A549 (cell line): Measurements from ENCODE around the gene SLIT1. TPM values are rescaled to one million over a fixed set of nuclear protein-coding genes. Genes with fewer than 3 reads are reported as not detected.

Experiments
- ATAC-seq, 2 experiments: fragments of 200-7000 bp in 1 of 2; fragments of >200 bp in 1 of 2; cut with Nextera tagmentation in 1 of 2; cut with Tn5 transposase in 1 of 2; 3 replicates each; pipeline versions ENCODE4 v1.8.0 to v1.9.1; 2018 to 2020; ENCODE audit warnings: mild to moderate bottlenecking in 1 of 2, moderate library complexity in 1 of 2
- CTCF ChIA-PET: fragments of 300-600 bp; sonication (Branson Sonifier 250); formaldehyde crosslinking; extraction: SDS; loops from one replicate; lab custom pipeline; 2021; ENCODE audit warnings: antibody characterized with exemption, inconsistent platforms; lab: Yijun Ruan, JAX
- POLR2A ChIA-PET: fragments of 350-600 bp; formaldehyde crosslinking; extraction: SDS; loops from one replicate; lab custom pipeline; 2021; ENCODE audit warnings: antibody characterized with exemption, inconsistent platforms; lab: Yijun Ruan, JAX
- DNase-seq, 2 experiments: peaks; one replicate each; pipeline versions ENCODE4 v3.0.0 to v3.0.0-alpha.2; 2011 to 2016; ENCODE audit warnings: low read depth in 1 of 2, low spot score in 1 of 2
- FAIRE-seq: peaks from 2 replicates; lab custom pipeline; 2011; peaks lifted over from hg19 to GRCh38; lab: Jason Lieb, UNC
- H3K27ac ChIP-seq, 2 experiments: fragments of >200 bp; sonication (Bioruptor Twin); formaldehyde crosslinking; 3 replicates each; pipeline ENCODE4 v1.5.1; 2016 to 2017
- H3K4me1 ChIP-seq: fragments of >200 bp; sonication (Bioruptor Twin); formaldehyde crosslinking; 3 replicates; pipeline ENCODE4 v1.6.1; 2016
- H3K4me2 ChIP-seq: fragments of >200 bp; sonication (Bioruptor Twin); formaldehyde crosslinking; 3 replicates; pipeline ENCODE4 v1.6.1; 2016
- H3K4me3 ChIP-seq: fragments of >200 bp; sonication (Bioruptor Twin); formaldehyde crosslinking; 3 replicates; pipeline ENCODE4 v1.5.1; 2016
- H3K9me3 ChIP-seq: fragments of >200 bp; sonication (Bioruptor Twin); formaldehyde crosslinking; 3 replicates; pipeline ENCODE4 v1.6.1; 2016
- CBX2 ChIP-seq: fragments of 200-600 bp; sonication (generic); IDR thresholded peaks from 2 replicates; pipeline ENCODE4 v1.6.1; 2016; ENCODE audit warnings: low read depth, mild to moderate bottlenecking, borderline replicate concordance
- EHMT2 ChIP-seq: fragments of 200-600 bp; sonication (generic); IDR thresholded peaks from 2 replicates; pipeline ENCODE4 v1.6.1; 2016; ENCODE audit warnings: antibody characterized with exemption, low read depth, mild to moderate bottlenecking, moderate library complexity
- FOSL2 ChIP-seq, 2 experiments: fragments of 450-650 bp in 1 of 2; fragments of >200 bp in 1 of 2; sonication (Bioruptor Twin) in 1 of 2; formaldehyde crosslinking; IDR thresholded peaks; 2 replicates each; pipeline versions ENCODE4 v1.5.0 to v1.6.1; 2016 to 2020; ENCODE audit warnings: mild to moderate bottlenecking in 1 of 2, moderate library complexity in 1 of 2
- FOXS1 ChIP-seq: fragments of 250-450 bp; sonication (Bioruptor Pico); IDR thresholded peaks from 2 replicates; pipeline ENCODE4 v1.5.0; 2020; ENCODE audit warnings: mild to moderate bottlenecking, moderate library complexity
- HOXA7 ChIP-seq: fragments of 250-450 bp; sonication (Bioruptor Pico); IDR thresholded peaks from 2 replicates; pipeline ENCODE4 v1.5.0; 2020; ENCODE audit warnings: mild to moderate bottlenecking, moderate library complexity
- JUN ChIP-seq, 2 experiments: fragments of >200 bp; sonication (Bioruptor Twin); formaldehyde crosslinking; IDR thresholded peaks; 2 replicates in 1 of 2; 3 replicates in 1 of 2; pipeline ENCODE4 v1.6.1; 2016 to 2017
- KDM5A ChIP-seq: fragments of 200-600 bp; sonication (generic); IDR thresholded peaks from 2 replicates; pipeline ENCODE4 v1.6.1; 2016; ENCODE audit warnings: antibody characterized with exemption, mild to moderate bottlenecking
- MAFK ChIP-seq: fragments of 450-650 bp; IDR thresholded peaks from 2 replicates; pipeline ENCODE4 v1.6.1; 2014; ENCODE audit not compliant: partially characterized antibody
- MYC ChIP-seq: IDR thresholded peaks from 2 replicates; pipeline ENCODE4 v1.6.1; 2012; ENCODE audit warnings: mild to moderate bottlenecking, inconsistent platforms, low read length, improper control_type of control experiment, borderline replicate concordance
- NR3C1 ChIP-seq: fragments of >200 bp; sonication (Bioruptor Twin); formaldehyde crosslinking; IDR thresholded peaks from 3 replicates; pipeline ENCODE4 v1.6.1; 2017
- PHF8 ChIP-seq: fragments of 200-600 bp; sonication (generic); IDR thresholded peaks from 2 replicates; pipeline ENCODE4 v1.6.1; 2016; ENCODE audit warnings: low read depth, mild to moderate bottlenecking, antibody characterized with exemption, moderate library complexity, borderline replicate concordance
- POLR2A ChIP-seq: IDR thresholded peaks from 2 replicates; pipeline ENCODE4 v1.6.1; 2012; ENCODE audit warnings: mild to moderate bottlenecking, low read length
- RARB ChIP-seq: fragments of 250-450 bp; sonication (Bioruptor Pico); IDR thresholded peaks from 2 replicates; pipeline ENCODE4 v1.8.0; 2021; ENCODE audit warnings: mild to moderate bottlenecking, moderate library complexity
- RCOR1 ChIP-seq: fragments of 150-350 bp; IDR thresholded peaks from 2 replicates; pipeline ENCODE4 v1.6.1; 2014; ENCODE audit warnings: antibody characterized with exemption, low read length, low read depth
- RFX5 ChIP-seq: fragments of 450-650 bp; IDR thresholded peaks from 2 replicates; pipeline ENCODE4 v1.7.1; 2014; ENCODE audit warnings: antibody characterized with exemption, mild to moderate bottlenecking, moderate library complexity
- TFCP2L1 ChIP-seq: fragments of 250-450 bp; sonication (Bioruptor Pico); IDR thresholded peaks from 2 replicates; pipeline ENCODE4 v1.5.0; 2021; ENCODE audit warnings: mild to moderate bottlenecking
- TP53 ChIP-seq: fragments of 250-450 bp; sonication (Bioruptor Pico); IDR thresholded peaks from 2 replicates; pipeline ENCODE4 v1.5.0; 2021; ENCODE audit warnings: mild to moderate bottlenecking, moderate library complexity
- ZFP36 ChIP-seq: fragments of 450-650 bp; IDR thresholded peaks from 2 replicates; pipeline ENCODE4 v1.6.1; 2014; ENCODE audit warnings: borderline replicate concordance; ENCODE audit not compliant: partially characterized antibody
- WGBS: methylation state at CpG from one replicate; pipeline ENCODE4 v1.1.6; 2017; ENCODE audit errors: missing lambda C conversion rate; 5-methylcytosine and 5-hydroxymethylcytosine counted together
- polyA plus RNA-seq, 4 experiments: library from polyadenylated mRNA; depleted of rRNA in 3 of 4; stranded (reverse); fragments of >200 nt; fragmentation: RNase III in 1 of 4; extraction: RNeasy Plus Mini Kit Qiagen cat#74134 plus additional on column Dnase treatment in 1 of 4; gene quantifications; 2 replicates in 3 of 4; 3 replicates in 1 of 4; pipeline ENCODE4 v1.2.3, GENCODE V29; 2011 to 2017
- TF ChIP-seq, protein P1 (sequence below): fragments of 200-600 bp; sonication (generic); IDR thresholded peaks from 2 replicates; pipeline ENCODE4 v1.6.1; 2016; ENCODE audit warnings: antibody characterized with exemption, mild to moderate bottlenecking, moderate library complexity
- TF ChIP-seq, protein P2 (sequence below): fragments of 250-450 bp; sonication (Bioruptor Pico); IDR thresholded peaks from 2 replicates; pipeline ENCODE4 v1.5.0; 2020; ENCODE audit warnings: low read depth, mild to moderate bottlenecking, moderate library complexity

The SLIT1 gene
- polyA plus RNA-seq, 2 of the 4 experiments (the other 2 are of a cell fraction), result 0.05 to 0.09 TPM

DNA sequence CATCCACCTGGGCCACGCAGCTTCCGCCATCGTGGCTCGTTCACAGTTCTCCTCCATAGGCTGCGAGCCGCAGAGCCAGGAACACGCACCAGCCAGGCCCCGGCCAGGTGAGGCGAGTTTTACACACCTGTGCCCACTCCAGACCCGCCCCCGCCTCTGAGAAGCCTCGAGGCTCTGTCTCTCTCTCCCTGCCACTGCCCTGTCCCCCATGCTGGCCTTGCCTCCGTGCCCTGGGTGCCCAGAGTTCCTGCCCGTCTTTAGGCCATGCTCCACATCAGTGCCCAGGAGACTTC is 142.2 kb downstream of the SLIT1 start:
- WGBS, result 65% methylated on average over 5 of the region's 14 CpGs
- DNase-seq (no peak), FAIRE-seq (no peak), ATAC-seq (no peak)
- Histone ChIP-seq H3K4me2 (no peak overlapping the region), H3K4me1 (no peaks in the 10 kb centered on the region), H3K27ac (no peak overlapping the region), H3K9me3 (no peaks in the 10 kb centered on the region), H3K4me3 (no peak overlapping the region)
- CTCF ChIA-PET, result interaction anchor here (0.8 to 2.1 kb wide), 6 partner anchors 11 to 191 kb away, joined by 3 to 8 read pairs (median 4); no protein-coding TSS in a partner anchor
- POLR2A ChIA-PET, result no interaction called here
- no peak for TF ChIP-seq RARB
- no peak for TF ChIP-seq ZFP36
- no peak for TF ChIP-seq RFX5
- no peak for TF ChIP-seq TFCP2L1 (CRISPR knock-in tag)
- TF ChIP-seq NR3C1, result no peak
- TF ChIP-seq MAFK, result no peak
- no peak for TF ChIP-seq KDM5A

DNA sequence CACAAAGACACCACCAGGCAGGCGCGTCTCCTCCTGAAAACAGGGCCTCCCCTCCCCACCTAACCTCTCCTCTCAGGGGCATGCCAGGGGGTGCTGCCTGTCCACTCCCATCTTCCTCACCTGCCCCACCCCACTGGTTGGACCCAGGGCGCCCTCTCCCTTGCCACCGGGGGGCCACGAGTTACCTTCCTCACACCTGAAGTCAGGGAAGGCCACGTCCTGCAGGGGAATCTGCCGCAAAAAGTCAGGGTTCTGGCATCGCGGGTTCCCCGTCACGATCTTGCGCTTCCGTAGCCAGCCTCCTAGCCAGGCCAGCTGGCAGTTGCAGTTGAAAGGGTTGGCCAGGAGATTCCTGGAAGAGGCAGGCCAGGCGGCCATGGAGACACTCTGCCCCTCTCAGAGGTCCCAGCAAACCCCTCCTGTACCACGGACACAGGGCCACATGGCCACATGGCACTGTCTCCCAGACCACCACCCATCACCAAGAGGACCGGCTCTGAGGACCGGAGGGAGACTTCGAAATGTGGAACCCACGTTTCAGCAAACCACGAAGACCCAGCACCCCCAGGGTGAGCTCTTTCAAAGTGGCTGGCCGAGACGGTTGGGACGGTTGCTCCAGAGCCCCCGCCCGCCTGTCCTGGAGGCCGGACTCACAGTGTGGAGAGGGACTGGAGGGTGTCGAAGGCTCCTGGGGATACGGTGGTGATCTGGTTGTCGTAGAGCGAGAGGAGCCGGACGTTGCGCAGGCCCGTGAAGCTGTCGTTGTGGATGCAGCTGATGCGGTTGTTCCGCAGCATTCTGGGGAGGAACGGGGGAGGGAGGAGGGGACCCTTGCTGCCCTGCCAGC is 142.8 kb downstream of the SLIT1 start:
- no peak for DNase-seq
- 85% methylated on average over 27 of the region's 38 CpGs for WGBS
- H3K9me3 ChIP-seq, result no peaks in the 10 kb centered on the region
- no peak overlapping the region for H3K4me2 ChIP-seq
- no peaks in the 10 kb centered on the region for H3K4me1 ChIP-seq
- FAIRE-seq, result no peak
- ChIA-PET POLR2A (no interaction called here), CTCF (interaction anchor here (0.8 to 2.1 kb wide), 6 partner anchors 12 to 191 kb away, joined by 3 to 8 read pairs (median 4); no protein-coding TSS in a partner anchor)
- TF ChIP-seq RCOR1 (no peak), MAFK (no peak), TFCP2L1 (CRISPR knock-in tag) (no peak)
- no peak overlapping the region for H3K4me3 ChIP-seq
- no peak overlapping the region for H3K27ac ChIP-seq
- ATAC-seq, result no peak

DNA sequence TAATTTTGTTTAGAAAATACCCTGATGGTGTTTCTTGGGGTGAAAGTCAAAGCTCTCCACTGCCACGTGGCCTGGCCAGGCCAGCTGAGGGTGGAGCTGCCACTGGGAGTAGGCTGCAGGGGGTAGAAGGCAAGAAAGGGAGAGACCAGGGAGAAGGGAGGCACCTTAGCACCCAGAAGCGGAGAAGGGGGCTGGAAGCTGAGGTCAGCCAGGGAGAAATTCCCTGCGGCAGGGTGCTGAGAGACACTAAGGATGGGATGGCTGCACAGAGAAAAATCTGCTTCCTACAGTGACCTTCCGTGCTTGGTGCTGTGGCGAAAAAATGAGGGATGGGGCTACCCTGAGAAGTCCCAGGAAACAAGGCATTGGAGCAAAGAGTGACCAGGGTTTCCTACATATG is 143.7 kb downstream of the SLIT1 start:
- H3K9me3 ChIP-seq, result no peaks in the 10 kb centered on the region
- no peak for DNase-seq
- TF ChIP-seq HOXA7 (CRISPR knock-in tag) (no peak), MYC (no peak), POLR2A (no peak), TP53 (no peak), FOXS1 (no peak), EHMT2 (no peak), CBX2 (no peak), JUN (IDR thresholded peaks at IDR 0.05) (no peak), FOSL2 (IDR thresholded peaks at IDR 0.05) (no peak), FOSL2 (CRISPR knock-in tag; IDR thresholded peaks at IDR 0.05) (no peak), PHF8 (no peak), NR3C1 (no peak), KDM5A (no peak)
- TF ChIP-seq, protein P1, sequence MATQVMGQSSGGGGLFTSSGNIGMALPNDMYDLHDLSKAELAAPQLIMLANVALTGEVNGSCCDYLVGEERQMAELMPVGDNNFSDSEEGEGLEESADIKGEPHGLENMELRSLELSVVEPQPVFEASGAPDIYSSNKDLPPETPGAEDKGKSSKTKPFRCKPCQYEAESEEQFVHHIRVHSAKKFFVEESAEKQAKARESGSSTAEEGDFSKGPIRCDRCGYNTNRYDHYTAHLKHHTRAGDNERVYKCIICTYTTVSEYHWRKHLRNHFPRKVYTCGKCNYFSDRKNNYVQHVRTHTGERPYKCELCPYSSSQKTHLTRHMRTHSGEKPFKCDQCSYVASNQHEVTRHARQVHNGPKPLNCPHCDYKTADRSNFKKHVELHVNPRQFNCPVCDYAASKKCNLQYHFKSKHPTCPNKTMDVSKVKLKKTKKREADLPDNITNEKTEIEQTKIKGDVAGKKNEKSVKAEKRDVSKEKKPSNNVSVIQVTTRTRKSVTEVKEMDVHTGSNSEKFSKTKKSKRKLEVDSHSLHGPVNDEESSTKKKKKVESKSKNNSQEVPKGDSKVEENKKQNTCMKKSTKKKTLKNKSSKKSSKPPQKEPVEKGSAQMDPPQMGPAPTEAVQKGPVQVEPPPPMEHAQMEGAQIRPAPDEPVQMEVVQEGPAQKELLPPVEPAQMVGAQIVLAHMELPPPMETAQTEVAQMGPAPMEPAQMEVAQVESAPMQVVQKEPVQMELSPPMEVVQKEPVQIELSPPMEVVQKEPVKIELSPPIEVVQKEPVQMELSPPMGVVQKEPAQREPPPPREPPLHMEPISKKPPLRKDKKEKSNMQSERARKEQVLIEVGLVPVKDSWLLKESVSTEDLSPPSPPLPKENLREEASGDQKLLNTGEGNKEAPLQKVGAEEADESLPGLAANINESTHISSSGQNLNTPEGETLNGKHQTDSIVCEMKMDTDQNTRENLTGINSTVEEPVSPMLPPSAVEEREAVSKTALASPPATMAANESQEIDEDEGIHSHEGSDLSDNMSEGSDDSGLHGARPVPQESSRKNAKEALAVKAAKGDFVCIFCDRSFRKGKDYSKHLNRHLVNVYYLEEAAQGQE, result no peak
- TF ChIP-seq, protein P2, sequence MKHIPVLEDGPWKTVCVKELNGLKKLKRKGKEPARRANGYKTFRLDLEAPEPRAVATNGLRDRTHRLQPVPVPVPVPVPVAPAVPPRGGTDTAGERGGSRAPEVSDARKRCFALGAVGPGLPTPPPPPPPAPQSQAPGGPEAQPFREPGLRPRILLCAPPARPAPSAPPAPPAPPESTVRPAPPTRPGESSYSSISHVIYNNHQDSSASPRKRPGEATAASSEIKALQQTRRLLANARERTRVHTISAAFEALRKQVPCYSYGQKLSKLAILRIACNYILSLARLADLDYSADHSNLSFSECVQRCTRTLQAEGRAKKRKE (CRISPR knock-in tag), result no peak
- TF ChIP-seq, all 56 proteins: peak for 0
- WGBS, result 75% methylated on average over 5 of the region's 5 CpGs
- ChIA-PET CTCF (interaction anchor here (1.7 kb wide), 1 partner anchor 168 kb away, joined by 12 read pairs; no protein-coding TSS in a partner anchor), POLR2A (no interaction called here)
- no peak overlapping the region for H3K4me2 ChIP-seq
- H3K27ac ChIP-seq, result no peak overlapping the region
- ATAC-seq, result no peak
- no peaks in the 10 kb centered on the region for H3K4me1 ChIP-seq
- no peak overlapping the region for H3K4me3 ChIP-seq
- no peak for FAIRE-seq
